SHP77 treated with DMSO at 0.1 percent for 48 hours (cell line): Measurements from ENCODE around the gene SH3RF3.

ENCODE experiments used
- DNase-seq: peaks from one replicate; lab custom pipeline; 2025; lab: John Stamatoyannopoulos, UW

The SH3RF3 gene

DNA sequence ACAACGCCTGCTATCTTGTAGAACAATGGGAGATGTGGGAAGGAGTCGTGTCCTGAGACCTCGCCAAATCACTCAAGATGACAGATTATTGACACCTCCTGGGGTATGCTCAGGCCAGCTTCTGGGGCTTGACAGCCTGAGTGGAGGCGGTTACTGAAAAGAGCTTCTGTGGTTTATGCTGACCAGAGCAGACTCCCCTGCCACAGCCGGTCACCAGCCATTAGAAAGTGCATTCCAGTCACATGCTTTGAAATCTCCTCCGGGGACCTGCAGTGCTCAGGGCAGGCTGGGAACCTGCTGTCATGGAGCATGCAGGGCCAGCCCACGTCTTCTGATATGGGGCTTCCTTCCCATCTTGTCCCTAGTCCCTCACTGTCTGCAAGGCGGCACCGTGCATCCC lies 268.9 kb downstream of the SH3RF3 start:
- no peak for DNase-seq

- no peak for DNase-seq
Observed at GRCh38 chr2:109398366-109399015, 269.5 kb downstream of the SH3RF3 start.

- DNase-seq, result no peak
Observed at GRCh38 chr2:109399066-109399465, 270.1 kb downstream of the SH3RF3 start.

DNA sequence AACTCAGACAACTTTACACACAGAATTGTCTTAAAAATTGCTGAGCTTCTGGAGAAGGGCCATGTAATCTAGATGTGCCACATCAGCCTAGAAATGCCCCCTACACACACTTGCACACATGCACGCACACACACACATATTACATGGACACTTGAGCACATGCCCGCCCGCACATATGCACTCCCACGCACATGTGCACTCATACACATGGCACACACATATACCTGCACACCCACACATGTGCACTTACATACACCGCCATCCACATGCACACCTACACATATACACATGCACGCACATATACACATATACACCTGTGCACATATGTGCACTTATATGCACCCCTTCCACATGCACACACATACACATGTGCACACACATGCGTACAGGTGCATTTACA lies 271.1 kb downstream of the SH3RF3 start:
- no peak for DNase-seq

- no peak for DNase-seq
Observed at GRCh38 chr2:109401370-109401769, 272.4 kb downstream of the SH3RF3 start.

DNA sequence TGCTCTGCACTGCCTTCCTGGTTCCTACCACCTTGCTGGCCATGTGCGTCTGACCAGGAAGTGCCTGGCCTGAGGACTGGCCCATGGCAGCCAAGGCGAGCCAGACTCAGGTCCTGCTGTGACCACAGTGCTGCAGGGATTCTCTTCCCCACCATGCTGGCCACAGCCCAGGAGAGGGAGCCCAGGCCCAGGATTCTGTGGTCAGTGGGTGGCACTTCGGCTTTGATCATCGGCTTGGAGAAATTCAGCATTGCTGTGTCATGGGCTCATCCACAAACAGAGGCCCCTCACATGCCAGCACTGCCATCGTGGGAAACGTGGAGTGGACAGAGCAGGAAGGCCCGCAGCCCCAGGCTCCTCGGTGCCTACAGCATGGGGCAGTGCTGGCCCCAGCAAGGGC lies 273.2 kb downstream of the SH3RF3 start:
- no peak for DNase-seq

- no peak for DNase-seq
Observed at GRCh38 chr2:109402980-109403840, 274.2 kb downstream of the SH3RF3 start.

DNA sequence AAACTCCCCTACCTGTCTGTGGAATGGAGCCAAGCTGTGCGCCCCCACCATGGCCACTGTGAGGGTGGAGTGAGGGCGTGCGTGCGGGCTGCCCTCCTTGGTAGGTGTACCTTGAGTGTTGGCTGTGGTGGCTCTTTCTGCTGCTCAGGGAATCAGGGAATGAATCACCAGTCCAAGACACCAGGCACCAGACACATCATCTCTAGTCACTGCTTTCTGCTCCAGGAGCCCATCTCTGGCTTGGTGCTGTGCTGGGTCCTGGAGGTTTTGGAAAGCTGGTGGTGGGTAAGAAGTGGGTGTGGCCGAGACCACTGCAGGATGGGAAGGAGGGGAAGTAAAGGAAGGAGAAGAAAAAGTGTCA lies 274.8 kb downstream of the SH3RF3 start:
- DNase-seq, result no peak

DNA sequence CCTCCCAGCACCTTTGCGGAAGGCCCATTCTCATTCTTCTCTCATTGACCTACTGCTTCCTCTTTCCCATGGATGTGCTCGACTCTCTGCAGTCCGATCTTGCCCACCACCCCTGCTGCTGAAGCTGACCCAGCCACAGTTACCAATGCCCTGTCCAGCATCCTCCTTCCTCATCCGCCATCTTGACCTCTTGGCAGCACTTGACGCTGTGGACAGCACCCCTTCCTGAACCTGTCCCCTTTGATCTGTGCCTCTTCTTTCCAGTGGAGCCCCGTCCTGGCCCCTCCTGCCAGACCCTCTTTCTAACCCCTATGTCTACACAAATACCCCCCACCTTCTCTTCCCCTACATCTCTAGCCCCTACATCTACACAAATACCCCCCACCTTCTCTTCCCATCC lies 275.7 kb downstream of the SH3RF3 start:
- DNase-seq, result no peak

GRCh38 chr2:109405873-109406272 lies 276.9 kb downstream of the SH3RF3 start:
- DNase-seq, result no peak

DNA sequence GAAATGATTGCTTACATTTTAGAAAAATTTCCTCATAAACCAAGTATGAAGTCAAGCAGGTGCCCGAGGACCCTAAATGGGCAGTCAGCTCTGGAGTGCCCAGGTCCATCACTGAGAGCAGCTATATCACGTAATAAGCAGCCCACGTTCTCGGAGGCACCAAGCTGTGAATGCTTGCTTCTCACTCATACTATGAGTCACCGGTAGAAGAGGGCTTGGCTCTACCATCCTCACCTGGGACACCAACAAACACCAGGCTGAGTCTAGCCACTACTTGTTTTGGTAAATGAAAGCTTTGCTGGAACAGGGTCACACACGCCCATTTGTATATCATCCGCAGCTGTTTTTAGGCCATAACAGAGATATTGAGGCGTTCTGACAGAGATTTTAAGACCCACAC lies 277.3 kb downstream of the SH3RF3 start:
- DNase-seq, result no peak

GRCh38 chr2:109407276-109408042 lies 278.5 kb downstream of the SH3RF3 start:
- DNase-seq, result no peak

DNA sequence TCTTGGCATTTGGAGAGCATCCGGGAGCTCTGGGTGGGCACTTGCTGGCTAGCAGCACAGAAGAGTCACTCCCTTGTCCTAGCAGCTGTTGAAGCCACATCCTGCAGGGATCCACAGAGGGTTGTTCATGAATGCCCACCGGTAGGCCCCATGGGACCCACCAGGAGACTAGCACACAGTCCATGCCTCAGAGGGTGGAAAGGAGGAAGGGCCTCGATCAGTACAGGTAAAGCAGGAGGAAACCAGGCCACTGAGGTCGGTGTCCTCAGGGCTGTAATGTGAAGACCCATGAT lies 279.0 kb downstream of the SH3RF3 start:
- no peak for DNase-seq

- DNase-seq, result peak; percentile 2
Observed at GRCh38 chr2:109409321-109410038, 280.5 kb downstream of the SH3RF3 start.

- DNase-seq, result no peak
Observed at GRCh38 chr2:109410039-109410815, 281.2 kb downstream of the SH3RF3 start.

- no peak for DNase-seq
Observed at GRCh38 chr2:109411640-109412325, 282.8 kb downstream of the SH3RF3 start.

GRCh38 chr2:109415581-109416013 lies 286.6 kb downstream of the SH3RF3 start:
- no peak for DNase-seq

- no peak for DNase-seq
Observed at GRCh38 chr2:109417701-109418335, 288.8 kb downstream of the SH3RF3 start.

DNA sequence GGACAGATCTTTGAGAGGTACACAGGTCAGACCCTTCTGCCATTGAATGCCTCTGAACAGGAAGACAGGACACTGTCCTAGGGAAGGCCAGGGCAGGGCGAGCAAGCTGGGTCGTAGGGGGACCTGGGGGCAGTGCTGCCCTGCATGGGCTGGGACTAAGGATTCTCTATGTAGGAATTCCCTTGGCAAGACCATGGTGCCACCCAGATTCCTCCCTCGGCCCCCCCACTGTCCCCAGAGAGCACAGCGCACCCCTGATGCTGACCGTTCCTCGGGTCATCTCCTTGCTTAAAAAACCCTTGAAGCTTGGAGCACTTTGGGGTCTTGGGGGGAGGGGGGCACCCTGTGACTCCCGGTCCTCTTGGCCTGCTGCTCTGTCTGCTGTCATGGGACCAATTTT lies 289.7 kb downstream of the SH3RF3 start:
- DNase-seq, result no peak

DNA sequence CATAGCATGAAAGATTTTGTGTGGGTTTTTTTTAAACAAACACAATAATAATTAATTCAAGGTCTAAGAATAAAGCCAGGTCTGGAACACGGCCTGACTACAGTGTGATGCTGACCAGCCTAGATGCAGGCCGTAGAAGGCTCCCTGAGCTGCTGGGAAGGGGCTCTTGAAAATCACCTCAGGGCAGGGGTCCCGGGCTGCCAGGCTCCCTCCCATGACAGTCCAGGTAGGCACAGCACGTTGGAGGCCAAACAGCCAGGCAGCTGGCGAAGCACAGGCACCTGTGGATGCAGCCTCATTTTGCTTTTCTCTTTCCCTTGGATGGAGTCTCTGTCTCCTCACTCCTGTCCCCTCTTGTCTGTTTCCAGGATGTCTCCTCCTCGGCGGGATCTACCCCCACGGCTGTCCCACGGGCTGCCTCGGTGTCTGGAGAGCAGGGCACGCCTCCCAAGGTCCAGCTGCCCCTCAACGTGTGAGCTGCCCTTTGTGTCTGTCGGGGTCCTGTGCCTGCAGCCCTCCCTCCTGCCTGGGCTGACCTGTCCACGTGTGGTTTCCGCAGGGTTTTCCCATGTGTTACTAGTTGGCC lies 290.3 kb downstream of the SH3RF3 start:
- DNase-seq, result no peak
